Endodermal cell (in vitro differentiated cells): Measurements from ENCODE around the gene RND3. TPM values are rescaled to one million over a fixed set of nuclear protein-coding genes. Genes with fewer than 3 reads are reported as not detected.

Experiments
- DNase-seq: peaks from one replicate; pipeline ENCODE4 v3.0.0-alpha.2; 2017
- H3K27ac ChIP-seq: 2 replicates; pipeline ENCODE4 v1.5.1; 2013; ENCODE audit warnings: mild to moderate bottlenecking, low read depth, low read length, moderate library complexity
- H3K27me3 ChIP-seq: 2 replicates; pipeline ENCODE4 v1.6.1; 2013; ENCODE audit warnings: mild to moderate bottlenecking, low read length, moderate library complexity; ENCODE audit not compliant: insufficient read depth, control insufficient read depth, poor library complexity, severe bottlenecking
- H3K36me3 ChIP-seq: 2 replicates; pipeline ENCODE4 v1.7.0; 2013; ENCODE audit warnings: mild to moderate bottlenecking, low read length, moderate library complexity; ENCODE audit not compliant: control insufficient read depth, insufficient read depth
- H3K4me1 ChIP-seq: one replicate; pipeline ENCODE4 v1.7.0; 2013; ENCODE audit warnings: low read length; ENCODE audit not compliant: control insufficient read depth, insufficient read depth
- H3K4me3 ChIP-seq: 2 replicates; pipeline ENCODE4 v1.5.1; 2013; ENCODE audit warnings: mild to moderate bottlenecking, low read length, moderate library complexity
- H3K9ac ChIP-seq: 2 replicates; pipeline ENCODE4 v1.6.1; 2013; ENCODE audit warnings: mild to moderate bottlenecking, low read length, moderate library complexity; ENCODE audit not compliant: poor library complexity, severe bottlenecking; ENCODE audit errors: extremely low read depth
- H3K9me3 ChIP-seq: 2 replicates; pipeline ENCODE4 v1.6.1; 2013; ENCODE audit warnings: mild to moderate bottlenecking, low read length, moderate library complexity; ENCODE audit not compliant: control insufficient read depth
- H3K27ac Mint-ChIP-seq: 2 replicates; pipeline ENCODE4 v1.8.0; 2020; ENCODE audit warnings: mixed read lengths
- H3K27me3 Mint-ChIP-seq: 2 replicates; pipeline ENCODE4 v1.8.0; 2021; ENCODE audit warnings: mild to moderate bottlenecking, mixed read lengths; ENCODE audit not compliant: insufficient read depth
- H3K36me3 Mint-ChIP-seq: 2 replicates; pipeline ENCODE4 v1.8.0; 2020; ENCODE audit warnings: low read depth, mixed read lengths
- H3K4me1 Mint-ChIP-seq: 2 replicates; pipeline ENCODE4 v1.8.0; 2020; ENCODE audit warnings: mixed read lengths
- H3K4me3 Mint-ChIP-seq: 2 replicates; pipeline ENCODE4 v1.8.0; 2020; ENCODE audit warnings: mild to moderate bottlenecking, moderate library complexity, mixed read lengths
- H3K9me3 Mint-ChIP-seq: 2 replicates; pipeline ENCODE4 v1.8.0; 2020; ENCODE audit warnings: mild to moderate bottlenecking, mixed read lengths
- WGBS, 2 experiments: methylation state at CpG; one replicate each; pipeline versions ENCODE4 v1.1.5 to v1.1.7; 2013; ENCODE audit warnings: missing lambda C conversion rate in 2 of 2, mixed read lengths in 1 of 2; ENCODE audit not compliant: insufficient coverage in 1 of 2, insufficient read length in 1 of 2; 5-methylcytosine and 5-hydroxymethylcytosine counted together
- total RNA-seq, 2 donors: library from RNA; stranded (reverse); fragmentation: NEBNext Ultra II Directional in 1 of 2; extraction: Animal tissue kit (Norgen Biotek cat#: 25700) in 1 of 2; gene quantifications; 2 replicates in 1 of 2; 3 replicates in 1 of 2; pipeline ENCODE4 v1.2.1, GENCODE V29; 2021
- TF ChIP-seq, protein P1 (sequence below): fragments of 200-600 bp; sonication (generic); conservative IDR thresholded peaks from 2 replicates; pipeline ENCODE4 v1.5.0; 2021; ENCODE audit warnings: antibody characterized with exemption, mild to moderate bottlenecking

The RND3 gene
- total RNA-seq, 2 donors from 2014 or later: 1.3 to 7.8 TPM

- no peak overlapping the region for H3K9ac ChIP-seq
- peaks cover 4% of the 10 kb centered on the region for H3K27me3 Mint-ChIP-seq
- DNase-seq: no peak
- H3K36me3 Mint-ChIP-seq: no peaks in the 10 kb centered on the region
- no peak overlapping the region for H3K27ac Mint-ChIP-seq
- H3K36me3 ChIP-seq: no peaks in the 10 kb centered on the region
- H3K4me3 ChIP-seq: no peak overlapping the region
- no peaks in the 10 kb centered on the region for H3K27me3 ChIP-seq
- H3K9me3 Mint-ChIP-seq: peaks cover 3% of the 10 kb centered on the region
- no peak overlapping the region for H3K27ac ChIP-seq
- no peaks in the 10 kb centered on the region for H3K4me1 Mint-ChIP-seq
- WGBS, 2 experiments: 67 to 69% methylated on average over 2 to 3 of the region's 3 CpGs
- TF ChIP-seq, protein P1, sequence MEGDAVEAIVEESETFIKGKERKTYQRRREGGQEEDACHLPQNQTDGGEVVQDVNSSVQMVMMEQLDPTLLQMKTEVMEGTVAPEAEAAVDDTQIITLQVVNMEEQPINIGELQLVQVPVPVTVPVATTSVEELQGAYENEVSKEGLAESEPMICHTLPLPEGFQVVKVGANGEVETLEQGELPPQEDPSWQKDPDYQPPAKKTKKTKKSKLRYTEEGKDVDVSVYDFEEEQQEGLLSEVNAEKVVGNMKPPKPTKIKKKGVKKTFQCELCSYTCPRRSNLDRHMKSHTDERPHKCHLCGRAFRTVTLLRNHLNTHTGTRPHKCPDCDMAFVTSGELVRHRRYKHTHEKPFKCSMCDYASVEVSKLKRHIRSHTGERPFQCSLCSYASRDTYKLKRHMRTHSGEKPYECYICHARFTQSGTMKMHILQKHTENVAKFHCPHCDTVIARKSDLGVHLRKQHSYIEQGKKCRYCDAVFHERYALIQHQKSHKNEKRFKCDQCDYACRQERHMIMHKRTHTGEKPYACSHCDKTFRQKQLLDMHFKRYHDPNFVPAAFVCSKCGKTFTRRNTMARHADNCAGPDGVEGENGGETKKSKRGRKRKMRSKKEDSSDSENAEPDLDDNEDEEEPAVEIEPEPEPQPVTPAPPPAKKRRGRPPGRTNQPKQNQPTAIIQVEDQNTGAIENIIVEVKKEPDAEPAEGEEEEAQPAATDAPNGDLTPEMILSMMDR: no peak
- H3K4me1 ChIP-seq: no peaks in the 10 kb centered on the region
- no peak overlapping the region for H3K4me3 Mint-ChIP-seq
- H3K9me3 ChIP-seq: no peaks in the 10 kb centered on the region
Observed at GRCh38 chr2:150449856-150450255, 37.6 kb downstream of the RND3 start.

DNA sequence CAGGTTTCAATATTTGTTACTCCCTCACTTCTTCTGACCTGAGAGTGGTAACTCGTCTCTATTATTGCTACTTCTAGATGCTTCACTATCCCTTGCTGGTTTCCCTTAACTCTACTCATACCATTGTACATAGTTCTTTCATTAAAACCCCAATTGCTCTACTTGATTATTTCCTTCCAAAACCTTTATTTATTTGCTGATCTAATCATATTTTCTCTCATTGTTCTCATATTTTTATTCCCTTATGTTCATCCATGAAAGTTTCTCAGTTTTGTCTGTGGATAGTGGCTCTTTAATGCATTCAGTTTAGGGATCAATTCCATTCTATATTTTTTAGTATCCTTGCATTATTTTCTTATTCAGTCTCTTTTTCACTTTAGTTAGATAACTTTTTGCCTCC is 42.1 kb downstream of the RND3 start:
- no peaks in the 10 kb centered on the region for H3K9me3 Mint-ChIP-seq
- H3K36me3 ChIP-seq: no peaks in the 10 kb centered on the region
- TF ChIP-seq, protein P1: no peak
- H3K27ac Mint-ChIP-seq: no peak overlapping the region
- H3K4me1 Mint-ChIP-seq: no peaks in the 10 kb centered on the region
- no peaks in the 10 kb centered on the region for H3K4me1 ChIP-seq
- H3K9ac ChIP-seq: no peak overlapping the region
- H3K4me3 Mint-ChIP-seq: no peak overlapping the region
- DNase-seq: no peak
- H3K36me3 Mint-ChIP-seq: no peaks in the 10 kb centered on the region
- H3K27me3 ChIP-seq: no peaks in the 10 kb centered on the region
- no peak overlapping the region for H3K27ac ChIP-seq
- H3K9me3 ChIP-seq: no peaks in the 10 kb centered on the region
- 86 to 92% methylated on average over 1 of the region's 1 CpG for WGBS, 2 experiments
- H3K27me3 Mint-ChIP-seq: peaks cover 4% of the 10 kb centered on the region
- H3K4me3 ChIP-seq: no peak overlapping the region

DNA sequence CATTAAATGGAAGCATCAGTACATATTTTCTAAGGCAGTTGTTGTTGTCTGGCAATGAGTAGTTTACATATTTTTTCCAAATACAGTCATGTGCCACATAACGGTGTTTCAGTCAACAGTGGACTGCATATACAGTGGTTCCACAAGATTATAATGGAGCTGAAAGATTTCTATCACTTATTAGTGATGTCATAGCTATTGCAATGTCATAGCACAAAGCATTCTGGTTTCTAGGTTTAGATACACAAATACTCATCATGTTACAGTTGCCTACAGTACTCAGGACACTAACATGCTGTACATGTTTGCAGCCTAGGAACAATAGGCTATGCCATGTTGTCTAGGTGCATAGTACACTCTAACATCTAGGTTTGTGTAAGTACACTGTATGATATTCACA is 45.0 kb downstream of the RND3 start:
- H3K4me3 Mint-ChIP-seq: no peak overlapping the region
- TF ChIP-seq, protein P1: no peak
- DNase-seq: no peak
- peaks cover 4% of the 10 kb centered on the region for H3K27me3 Mint-ChIP-seq
- Histone ChIP-seq H3K27me3 (no peaks in the 10 kb centered on the region), H3K9ac (no peak overlapping the region), H3K9me3 (no peaks in the 10 kb centered on the region), H3K4me3 (no peak overlapping the region), H3K27ac (no peak overlapping the region), H3K4me1 (no peaks in the 10 kb centered on the region), H3K36me3 (no peaks in the 10 kb centered on the region)
- WGBS, 2 experiments: 100% methylated on average over 1 of the region's 1 CpG
- no peaks in the 10 kb centered on the region for H3K4me1 Mint-ChIP-seq
- no peak overlapping the region for H3K27ac Mint-ChIP-seq
- H3K9me3 Mint-ChIP-seq: no peaks in the 10 kb centered on the region
- H3K36me3 Mint-ChIP-seq: no peaks in the 10 kb centered on the region
